GM12874 (cell line): ENCODE data around the gene BDH2.

ENCODE experiments used
- TF ChIP-seq, protein P1 (sequence below): IDR thresholded peaks from 2 replicates; pipeline ENCODE4 v1.5.1; 2011; ENCODE audit warnings: low read depth, mild to moderate bottlenecking, control low read depth, low read length, moderate library complexity; ENCODE audit not compliant: insufficient read depth

Gene BDH2

DNA sequence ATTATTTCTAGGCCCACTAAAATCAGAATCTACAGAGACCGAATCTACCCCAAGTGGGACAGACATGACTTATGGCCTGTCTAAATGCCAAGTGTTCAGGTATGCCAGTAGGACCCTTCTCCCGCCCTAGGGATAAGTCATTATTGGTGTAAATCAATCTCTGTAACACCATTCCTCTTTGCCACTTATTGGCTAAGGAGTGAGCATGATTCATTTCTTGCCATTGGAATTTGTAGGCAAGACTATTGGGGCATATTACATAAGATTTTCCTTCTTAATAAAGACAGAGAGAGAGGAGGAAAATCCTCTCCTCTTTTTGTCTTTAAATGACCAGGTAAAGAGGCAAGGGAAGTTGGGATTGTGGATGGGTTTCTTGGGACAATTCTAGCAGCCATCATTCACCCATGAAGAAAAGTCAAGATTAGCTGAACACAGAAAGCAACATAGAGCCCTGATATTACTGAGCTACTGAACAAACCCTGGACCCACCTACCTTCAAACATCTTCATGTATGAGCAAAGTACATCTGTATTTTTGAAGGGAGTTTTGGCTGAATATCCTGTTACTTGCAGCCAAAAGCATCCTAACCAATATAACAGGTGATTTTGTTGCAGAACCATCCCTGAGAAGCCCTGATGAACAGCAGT is 25.7 kb downstream of the BDH2 start:
- TF ChIP-seq, protein P1, sequence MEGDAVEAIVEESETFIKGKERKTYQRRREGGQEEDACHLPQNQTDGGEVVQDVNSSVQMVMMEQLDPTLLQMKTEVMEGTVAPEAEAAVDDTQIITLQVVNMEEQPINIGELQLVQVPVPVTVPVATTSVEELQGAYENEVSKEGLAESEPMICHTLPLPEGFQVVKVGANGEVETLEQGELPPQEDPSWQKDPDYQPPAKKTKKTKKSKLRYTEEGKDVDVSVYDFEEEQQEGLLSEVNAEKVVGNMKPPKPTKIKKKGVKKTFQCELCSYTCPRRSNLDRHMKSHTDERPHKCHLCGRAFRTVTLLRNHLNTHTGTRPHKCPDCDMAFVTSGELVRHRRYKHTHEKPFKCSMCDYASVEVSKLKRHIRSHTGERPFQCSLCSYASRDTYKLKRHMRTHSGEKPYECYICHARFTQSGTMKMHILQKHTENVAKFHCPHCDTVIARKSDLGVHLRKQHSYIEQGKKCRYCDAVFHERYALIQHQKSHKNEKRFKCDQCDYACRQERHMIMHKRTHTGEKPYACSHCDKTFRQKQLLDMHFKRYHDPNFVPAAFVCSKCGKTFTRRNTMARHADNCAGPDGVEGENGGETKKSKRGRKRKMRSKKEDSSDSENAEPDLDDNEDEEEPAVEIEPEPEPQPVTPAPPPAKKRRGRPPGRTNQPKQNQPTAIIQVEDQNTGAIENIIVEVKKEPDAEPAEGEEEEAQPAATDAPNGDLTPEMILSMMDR: no peak

DNA sequence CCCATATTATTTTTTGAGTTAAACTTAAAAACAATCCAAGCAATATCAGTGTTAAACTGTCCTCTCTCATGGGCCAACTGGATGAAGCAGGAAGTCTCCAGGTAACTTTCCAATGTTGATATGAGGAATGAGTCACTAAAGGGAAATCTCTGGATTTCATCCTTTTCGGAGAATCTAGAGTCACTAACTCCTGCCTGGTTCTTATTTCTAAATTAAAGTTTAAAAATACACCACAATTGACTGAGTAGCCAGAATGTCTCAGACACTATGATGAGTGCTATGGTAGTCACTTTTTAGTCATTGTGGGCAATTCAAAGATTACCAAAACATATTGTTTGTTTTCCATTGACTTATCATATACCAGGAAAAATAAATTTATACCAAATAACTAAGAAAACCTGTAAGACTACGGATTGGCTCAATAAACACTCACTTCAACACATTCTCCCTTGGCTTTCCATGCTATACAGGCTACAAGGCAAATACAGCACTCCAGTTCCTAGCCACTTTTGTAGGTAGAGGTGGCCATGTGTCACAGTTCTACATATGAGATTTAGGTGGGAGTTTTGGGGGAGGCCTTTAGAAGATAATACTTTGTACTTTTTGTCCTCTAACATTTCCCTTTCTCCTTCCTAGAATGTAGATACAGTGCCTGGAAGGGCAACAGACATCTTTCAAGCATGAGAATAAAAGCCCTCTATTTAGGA is 31.6 kb downstream of the BDH2 start:
- TF ChIP-seq, protein P1: no peak

DNA sequence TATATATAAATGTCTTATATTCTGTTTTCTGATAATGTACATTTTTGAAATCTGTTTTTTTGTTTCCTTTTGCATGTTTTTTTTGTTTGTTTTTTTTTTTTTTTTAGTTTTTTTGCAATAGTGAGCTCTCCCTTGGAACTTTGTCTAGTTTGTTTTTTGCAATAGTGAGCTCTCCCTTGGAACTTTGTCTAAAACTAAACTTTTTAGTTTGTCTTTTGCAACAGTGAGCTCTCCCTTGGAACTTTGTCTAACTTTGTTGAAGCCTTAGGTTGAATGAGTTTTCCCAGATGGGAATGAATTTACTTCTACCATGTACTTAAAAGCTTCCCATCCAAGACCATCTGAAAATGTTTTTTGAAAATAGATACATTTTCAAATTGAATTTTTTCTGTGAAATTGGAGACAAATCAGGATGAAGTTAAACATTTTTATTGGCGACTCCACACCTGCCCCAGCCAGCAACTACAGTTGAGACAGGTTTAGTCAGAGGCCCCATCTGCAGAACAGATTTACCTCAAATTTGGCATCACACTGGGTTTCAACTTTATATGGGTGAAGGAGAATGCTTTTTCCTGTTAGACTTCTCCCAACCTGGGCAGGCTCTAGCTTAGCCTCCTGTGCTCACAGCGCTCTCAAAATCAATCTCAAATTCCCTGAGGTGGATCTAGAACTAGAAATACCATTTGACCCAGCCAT is 39.0 kb downstream of the BDH2 start:
- TF ChIP-seq, protein P1: no peak

DNA sequence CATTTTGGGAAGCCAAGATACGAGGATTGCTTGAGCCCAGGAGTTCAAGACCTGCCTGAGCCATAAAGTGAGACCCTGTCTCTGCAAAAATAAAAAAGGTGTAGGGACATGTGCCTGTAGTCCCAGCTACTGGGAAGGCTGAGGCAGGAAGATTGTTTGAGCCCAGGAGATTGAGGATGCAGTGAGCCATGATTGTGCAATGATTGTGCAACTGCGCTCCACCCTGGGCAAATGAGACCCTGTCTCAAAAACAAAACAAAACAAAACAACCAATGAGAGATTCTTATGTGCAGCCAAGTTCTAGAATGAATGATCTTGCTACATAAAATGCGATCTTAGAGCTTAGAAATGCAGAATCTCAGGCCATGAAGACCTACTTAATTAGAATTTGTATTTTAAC is 45.6 kb downstream of the BDH2 start:
- TF ChIP-seq, protein P1: no peak

DNA sequence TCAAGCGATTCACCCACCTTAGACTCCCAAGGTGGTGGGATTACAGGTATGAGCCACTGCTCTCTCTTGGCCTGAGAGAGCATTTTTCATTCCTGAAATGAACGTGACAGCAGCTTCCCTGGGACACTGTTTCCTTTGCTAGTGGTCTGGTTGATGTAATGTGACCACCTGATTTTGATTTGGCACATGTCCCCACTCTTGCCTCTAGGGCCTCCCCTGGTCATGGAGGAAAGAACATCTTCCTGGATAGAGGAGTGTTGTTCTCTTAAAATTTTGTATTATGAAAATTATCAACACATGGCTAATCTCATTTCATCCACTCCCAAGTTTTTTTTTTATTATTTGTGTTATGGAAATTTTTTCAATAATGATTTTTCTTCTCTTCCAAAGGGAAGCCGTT is 46.9 kb downstream of the BDH2 start:
- TF ChIP-seq, protein P1: no peak

DNA sequence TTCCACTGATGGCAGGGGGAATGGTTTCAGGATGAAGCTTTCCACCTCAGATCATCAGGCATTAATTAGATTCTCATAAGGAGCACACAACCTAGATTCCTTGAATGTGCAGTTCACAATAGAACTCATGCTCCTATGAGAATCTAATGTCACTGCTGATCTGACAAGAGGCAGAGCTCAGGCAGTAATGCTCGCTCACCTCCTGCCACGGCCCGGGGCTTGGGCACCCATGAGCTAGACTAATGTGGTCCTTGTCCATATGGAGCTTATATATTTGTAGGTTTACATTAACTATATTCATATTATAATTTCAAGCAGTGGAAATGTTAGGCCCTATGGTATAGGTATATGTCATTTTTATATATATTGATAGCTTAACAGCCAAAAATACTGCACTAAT is 47.5 kb downstream of the BDH2 start:
- TF ChIP-seq, protein P1: no peak

DNA sequence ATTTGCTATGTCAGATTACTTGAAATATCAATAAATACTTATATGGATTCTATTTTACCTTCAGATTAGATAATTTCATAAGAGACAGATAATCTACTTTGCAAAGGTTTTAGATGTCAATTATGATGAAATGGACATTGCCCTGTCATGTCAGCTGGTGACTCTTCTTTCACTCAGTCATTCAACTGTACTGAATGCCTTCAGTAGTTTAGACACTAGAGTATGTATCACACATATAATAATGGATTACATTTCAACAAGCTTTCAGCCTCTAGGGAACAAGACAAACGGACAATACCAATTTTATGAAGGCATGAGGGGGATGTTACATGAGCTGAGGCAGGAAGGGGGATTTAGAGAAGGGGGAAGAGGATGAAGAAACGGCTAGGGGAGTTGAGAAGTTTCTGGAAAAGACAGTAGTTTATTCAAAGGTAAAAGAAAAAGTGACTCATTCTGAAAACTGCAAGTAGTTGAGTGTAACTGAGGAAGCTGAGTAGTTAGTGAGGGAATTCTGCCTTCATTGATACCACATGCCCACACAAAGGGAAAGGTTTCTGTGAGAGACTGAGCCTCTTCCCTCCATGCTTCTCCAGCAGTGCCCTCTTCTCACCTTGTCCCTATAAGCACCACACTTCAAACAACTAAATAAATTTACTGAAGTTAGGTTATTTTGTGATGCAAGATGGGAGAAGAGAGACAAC is 48.7 kb downstream of the BDH2 start:
- TF ChIP-seq, protein P1: no peak
